ENCODE results near the gene CDR2. TPM values are rescaled to one million over a fixed set of nuclear protein-coding genes. Genes with fewer than 3 reads are reported as not detected.
A peak's percentile ranks its signal among the peaks of the same experiment; 100 is the strongest.

The CDR2 gene
- total and polyA plus RNA-seq, 2 of the 13 experiments (the other 11 are each of a cell fraction or from before 2014, with no cell fraction given): 59.0 to 78.9 TPM

- TF ChIP-seq ZNF512 (CRISPR knock-in tag; IDR thresholded peaks at IDR 0.05): no peak
- TF ChIP-seq THAP9 (CRISPR knock-in tag; IDR thresholded peaks at IDR 0.05; ENCODE audit: borderline replicate concordance): peak; percentile 79
- TF ChIP-seq E2F5 (CRISPR knock-in tag; conservative IDR thresholded peaks at IDR 0.05): peak; percentile 81
- TF ChIP-seq RFX1 (IDR thresholded peaks at IDR 0.05): no peak
- peak; percentile 60; the same call in 1 of the 2 replicates for TF ChIP-seq ETS1 (CRISPR knock-in tag; IDR thresholded peaks at IDR 0.05)
- no peak for TF ChIP-seq HMGA1 (CRISPR knock-in tag; conservative IDR thresholded peaks at IDR 0.05)
- no peak for TF ChIP-seq HOXA7 (CRISPR knock-in tag; IDR thresholded peaks at IDR 0.05)
- TF ChIP-seq ZNF205 (CRISPR knock-in tag; IDR thresholded peaks at IDR 0.05): peak; percentile 66; the same call in 1 of the 2 replicates
- TF ChIP-seq ZNF496 (CRISPR knock-in tag; IDR thresholded peaks at IDR 0.05; ENCODE audit: insufficient replicate concordance): no peak
- TF ChIP-seq HNF1B (CRISPR knock-in tag; IDR thresholded peaks at IDR 0.05): peak; percentile 65
- no peak for TF ChIP-seq ZNF850 (CRISPR knock-in tag; conservative IDR thresholded peaks at IDR 0.05)
- TF ChIP-seq ZNF605 (CRISPR knock-in tag; IDR thresholded peaks at IDR 0.05): peak; percentile 93
- TF ChIP-seq KDM5B (CRISPR knock-in tag; IDR thresholded peaks at IDR 0.05; ENCODE audit: borderline replicate concordance): peak; percentile 95
- TF ChIP-seq ZNF431 (CRISPR knock-in tag; IDR thresholded peaks at IDR 0.05; ENCODE audit: borderline replicate concordance, low read depth): no peak; the same call in 1 of the 2 replicates
- TF ChIP-seq NCOA2 (CRISPR knock-in tag; IDR thresholded peaks at IDR 0.05): peak; percentile 55
- TF ChIP-seq U2AF1 (optimal IDR thresholded peaks at IDR 0.05; ENCODE audit: low read depth, low read length): peak; percentile 86
- TF ChIP-seq ZNF749 (CRISPR knock-in tag; IDR thresholded peaks at IDR 0.05; ENCODE audit: borderline replicate concordance): 0 out of 2 replicates have a peak, but pooled peaks have one; percentile 36
- no peak; the same call in 1 of the 2 replicates for TF ChIP-seq XBP1 (CRISPR knock-in tag; IDR thresholded peaks at IDR 0.05)
- TF ChIP-seq ATF2 (CRISPR knock-in tag; IDR thresholded peaks at IDR 0.05): 0 out of 2 replicates have a peak, but pooled peaks have one; percentile 10
Observed at GRCh38 chr16:22374311-22375116, at the start of gene CDR2 (continued).

All from HepG2 (cell line).